ENCODE measurements around the gene PARD6G. TPM values are rescaled to one million over a fixed set of nuclear protein-coding genes. Genes with fewer than 3 reads are reported as not detected.

PARD6G gene
- total and polyA plus RNA-seq, 2 of the 13 experiments (the other 11 are each of a cell fraction or from before 2014, with no cell fraction given), result 3.6 to 7.4 TPM

GRCh38 chr18:80170395-80171053, 76.8 kb downstream of the PARD6G start:
- no peak overlapping the region for H3K9ac ChIP-seq (ENCODE audit: insufficient read depth, low read depth, low read length)
- H3K27ac ChIP-seq (ENCODE audit: extremely low read length, insufficient read depth, low read length), result no peak overlapping the region
- ATAC-seq (peak; percentile 59), DNase-seq (ENCODE audit: low spot score) (no peak), FAIRE-seq (no peak)
- no peak overlapping the region for H3K4me2 ChIP-seq (ENCODE audit: low read depth, low read length)
- no peak overlapping the region for H2AFZ ChIP-seq (ENCODE audit: low read length)
- H3K36me3 ChIP-seq (replicated peaks in 1 of 2; ENCODE audit: control insufficient read depth in 1 of 2, insufficient read depth in 2 of 2, low read length in 2 of 2), result no peaks in the 10 kb centered on the region
- H3K27me3 ChIP-seq (ENCODE audit: control insufficient read depth in 1 of 2, insufficient read depth in 2 of 2, low read length in 2 of 2), result no peaks in the 10 kb centered on the region
- no peaks in the 10 kb centered on the region for H4K20me1 ChIP-seq (ENCODE audit: insufficient read depth, low read length)
- no peaks in the 10 kb centered on the region for H3K4me1 ChIP-seq (ENCODE audit: insufficient read depth, low read length)
- ChIA-PET CTCF (ENCODE audit: low intra/inter-chr PET ratio, low total read pairs) (interaction anchor here (0.6 to 2.1 kb wide), 4 partner anchors 13 to 87 kb away, joined by 3 to 26 read pairs (median 6); no protein-coding TSS in a partner anchor), POLR2A (no interaction called here)
- no peaks in the 10 kb centered on the region for H3K79me2 ChIP-seq (ENCODE audit: insufficient read depth, low read length)
- intact Hi-C loops (cut with micrococcal nuclease; ENCODE audit: unreplicated experiment), result no loop called here
- H3K4me3 ChIP-seq (replicated peaks in 1 of 3; ENCODE audit: insufficient read depth in 1 of 3, low read depth in 2 of 3, low read length in 3 of 3), result no peak overlapping the region
- in situ Hi-C loops (cut with HindIII; ENCODE audit: extremely low pct_ligation_motif_present, low pct_unique_long_range_greater_than_20kb), result no loop called here
- no peaks in the 10 kb centered on the region for H3K9me3 ChIP-seq (ENCODE audit: low read length)
- 88% methylated on average over 4 of the region's 7 CpGs for WGBS (ENCODE audit: low lambda C conversion rate)
- no TSS peak for BruUV-seq (replicated peaks)
- TF ChIP-seq RARA (CRISPR knock-in tag; IDR thresholded peaks at IDR 0.05) (no peak), ONECUT2 (CRISPR knock-in tag; IDR thresholded peaks at IDR 0.05) (no peak), RERE (CRISPR knock-in tag; IDR thresholded peaks at IDR 0.05; ENCODE audit: low read depth) (no peak), ZFP82 (CRISPR knock-in tag; IDR thresholded peaks at IDR 0.05; ENCODE audit: borderline replicate concordance) (no peak), CHCHD3 (CRISPR knock-in tag; IDR thresholded peaks at IDR 0.05) (no peak), ZBTB25 (CRISPR knock-in tag; IDR thresholded peaks at IDR 0.05) (no peak), ETS1 (CRISPR knock-in tag; IDR thresholded peaks at IDR 0.05) (no peak), THAP8 (CRISPR knock-in tag; IDR thresholded peaks at IDR 0.05; ENCODE audit: borderline replicate concordance) (no peak), USF2 (IDR thresholded peaks at IDR 0.05; ENCODE audit: low read depth, low read length) (no peak), USF2 (CRISPR knock-in tag; IDR thresholded peaks at IDR 0.05; ENCODE audit: borderline replicate concordance) (no peak), TAF15 (IDR thresholded peaks at IDR 0.05; ENCODE audit: low read depth, low read length, poor library complexity, severe bottlenecking) (no peak)

Data from HepG2 (cell line).